Heart left ventricle (tissue), 13 donors: ENCODE results near the gene ASXL3.

Source experiments
- CTCF ChIP-seq, 12 donors: fragments of 200-600 bp; sonication (generic) in 4 of 12; IDR thresholded peaks; one replicate each; pipeline versions ENCODE4 v1.5.0 to v1.8.0; 2018 to 2022; ENCODE audit warnings: antibody characterized with exemption in 12 of 12, mild to moderate bottlenecking in 5 of 12
- POLR2A ChIP-seq, 2 donors: fragments of 450-650 bp; IDR thresholded peaks; one replicate each; pipeline ENCODE4 v1.6.1; 2017; ENCODE audit warnings: antibody characterized with exemption in 2 of 2, mild to moderate bottlenecking in 2 of 2, moderate library complexity in 2 of 2
- donor health status: ischemic (EF 13 %, LVEDD 7.1; RV severe dilation, severe dysfunction).
- donor health status: DM: no; HTN: yes; CAD: no.
- donor health status: DM: no; HTN: no; CAD: no.
- donor health status: ischemic (EF 25% LVEDD 6.9; RV normal size, moderate dysfunction).
- donor health status: ischemic (EF 25% LVEDD 5.7; RV mildly dilated, moderate dysfunction).
- donor health status: ischemic (EF 35%, LVEDD 5.7; RV mildly dilated, moderate dysfunction).
- donor health status: nonischemic (EF 11% LVEDD 7.7; RV severe dilation, severe dysfunction).
- donor health status: DM: yes; HTN: yes; CAD: no.
- donor health status: PGD.
- donor health status: ischemic (EF 29% LVEDD 5.4; RV normal size, mild dysfunction).
- donor health status: nonischemic (EF 23%, LVEDD 6.1; RV moderate dilation, normal function).

DNA sequence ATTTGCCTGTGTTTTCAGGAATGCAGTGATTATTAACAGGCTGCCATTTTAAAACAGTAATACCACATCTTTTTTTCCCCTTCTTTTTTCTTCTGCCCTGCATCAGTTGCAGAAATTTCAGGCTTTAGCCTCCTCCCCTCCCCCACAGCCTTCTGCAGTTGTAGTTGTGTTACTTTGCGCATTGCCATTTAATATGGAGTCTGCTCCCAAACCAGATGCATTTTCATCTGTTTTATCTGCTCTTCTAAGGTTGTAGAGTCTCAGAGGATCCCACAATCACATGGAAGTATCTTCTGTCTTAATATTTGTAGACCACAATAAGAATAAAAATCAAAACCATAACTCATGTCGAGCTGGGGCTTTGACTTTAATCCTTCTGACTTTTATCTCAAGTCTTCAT is 3.8 kb downstream of the ASXL3 start:
- TF ChIP-seq CTCF (IDR thresholded peaks at IDR 0.05) (no peak), POLR2A (IDR thresholded peaks at IDR 0.05) (no peak)
